Lower lobe of right lung (tissue), 2 donors: ENCODE data around the gene TK2. TPM values are rescaled to one million over a fixed set of nuclear protein-coding genes. Genes with fewer than 3 reads are reported as not detected.

Experiments used
- ATAC-seq, 2 donors: fragments of 200-7000 bp; cut with Tn5 transposase; one replicate each; pipeline ENCODE4 v1.9.1; 2020 to 2022; ENCODE audit warnings: mild to moderate bottlenecking in 2 of 2, moderate library complexity in 2 of 2
- DNase-seq: peaks from one replicate; pipeline ENCODE4 v3.0.0-alpha.2; 2020
- H3K27ac ChIP-seq: fragments of 200-600 bp; one replicate; pipeline ENCODE4 v1.8.0; 2022
- H3K27me3 ChIP-seq: fragments of 200-600 bp; one replicate; pipeline ENCODE4 v1.8.0; 2022; ENCODE audit warnings: low read depth
- H3K36me3 ChIP-seq: fragments of 200-600 bp; one replicate; pipeline ENCODE4 v1.8.0; 2022; ENCODE audit warnings: mild to moderate bottlenecking
- H3K4me1 ChIP-seq: fragments of 200-600 bp; one replicate; pipeline ENCODE4 v1.8.0; 2022
- H3K4me3 ChIP-seq: fragments of 200-600 bp; one replicate; pipeline ENCODE4 v1.8.0; 2022; ENCODE audit warnings: mild to moderate bottlenecking
- H3K9me3 ChIP-seq: fragments of 200-600 bp; one replicate; pipeline ENCODE4 v1.8.0; 2022
- intact Hi-C: fragments of 100-400 bp; cut with DNase I; formaldehyde crosslinking; loops from one replicate; pipeline ENCODE4 v1.11.0; 2022
- total RNA-seq: library from RNA; stranded (reverse); fragmentation: NEBNext Ultra II Directional; extraction: Animal tissue kit (Norgen Biotek cat#: 25700); gene quantifications from one replicate; pipeline ENCODE4 v1.2.1, GENCODE V29; 2021
- TF ChIP-seq, protein P1 (sequence below): fragments of 200-600 bp; IDR thresholded peaks from one replicate; pipeline ENCODE4 v1.8.0; 2022; ENCODE audit warnings: antibody characterized with exemption, mild to moderate bottlenecking
- donor health status: DM: no; HTN: yes; CAD: no; lungs with severe emphysema.

Gene TK2
- total RNA-seq, 1 donor from 2014 or later = 36.2 TPM

DNA sequence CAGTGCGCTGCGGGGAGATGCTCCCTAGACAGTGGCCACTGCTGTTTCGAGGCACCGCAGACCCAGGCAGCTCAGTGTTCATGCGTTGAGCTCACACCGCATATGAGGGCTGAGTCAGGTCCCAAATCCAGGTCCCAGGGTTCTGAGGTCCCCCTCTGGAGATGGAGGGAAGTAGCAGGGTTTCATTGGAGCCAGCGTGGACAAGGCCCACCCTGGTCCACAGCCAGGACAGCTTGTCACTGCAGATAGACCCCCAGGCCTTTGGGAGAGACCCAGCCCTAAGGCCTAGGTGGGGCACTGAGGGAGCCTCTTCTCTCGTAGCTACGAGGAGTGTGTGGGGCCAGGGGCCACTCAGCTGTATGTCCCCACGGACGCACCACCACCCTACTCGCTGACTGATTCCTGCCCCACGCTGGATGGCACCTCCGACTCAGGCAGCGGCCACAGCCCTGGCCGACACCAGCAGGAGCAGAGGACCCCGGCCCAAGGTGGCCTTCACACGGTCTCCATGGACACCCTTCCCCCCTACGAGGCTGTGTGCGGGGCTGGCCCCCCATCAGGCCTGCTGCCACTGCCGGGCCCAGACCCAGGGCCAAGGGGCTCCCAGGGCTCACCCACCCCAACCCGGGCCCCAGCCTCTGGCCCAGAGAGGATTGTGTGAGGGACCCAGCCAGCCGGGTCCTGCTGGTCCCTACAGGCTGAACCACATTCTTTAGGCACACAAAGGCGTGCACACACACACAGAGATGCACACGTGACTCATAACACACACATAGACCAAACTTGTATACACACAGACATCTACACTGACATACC lies 69.4 kb downstream of the TK2 start:
- intact Hi-C loops = loop anchor here (5.0 kb wide), 1 partner anchor 73 kb away; no protein-coding TSS in a partner anchor
- Histone ChIP-seq H3K27ac (no peak overlapping the region), H3K4me3 (no peak overlapping the region), H3K4me1 (peaks cover 14% of the 10 kb centered on the region), H3K9me3 (no peaks in the 10 kb centered on the region), H3K36me3 (no peaks in the 10 kb centered on the region), H3K27me3 (no peaks in the 10 kb centered on the region)
- no peak for DNase-seq
- TF ChIP-seq, protein P1, sequence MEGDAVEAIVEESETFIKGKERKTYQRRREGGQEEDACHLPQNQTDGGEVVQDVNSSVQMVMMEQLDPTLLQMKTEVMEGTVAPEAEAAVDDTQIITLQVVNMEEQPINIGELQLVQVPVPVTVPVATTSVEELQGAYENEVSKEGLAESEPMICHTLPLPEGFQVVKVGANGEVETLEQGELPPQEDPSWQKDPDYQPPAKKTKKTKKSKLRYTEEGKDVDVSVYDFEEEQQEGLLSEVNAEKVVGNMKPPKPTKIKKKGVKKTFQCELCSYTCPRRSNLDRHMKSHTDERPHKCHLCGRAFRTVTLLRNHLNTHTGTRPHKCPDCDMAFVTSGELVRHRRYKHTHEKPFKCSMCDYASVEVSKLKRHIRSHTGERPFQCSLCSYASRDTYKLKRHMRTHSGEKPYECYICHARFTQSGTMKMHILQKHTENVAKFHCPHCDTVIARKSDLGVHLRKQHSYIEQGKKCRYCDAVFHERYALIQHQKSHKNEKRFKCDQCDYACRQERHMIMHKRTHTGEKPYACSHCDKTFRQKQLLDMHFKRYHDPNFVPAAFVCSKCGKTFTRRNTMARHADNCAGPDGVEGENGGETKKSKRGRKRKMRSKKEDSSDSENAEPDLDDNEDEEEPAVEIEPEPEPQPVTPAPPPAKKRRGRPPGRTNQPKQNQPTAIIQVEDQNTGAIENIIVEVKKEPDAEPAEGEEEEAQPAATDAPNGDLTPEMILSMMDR = no peak
- no peak for ATAC-seq

DNA sequence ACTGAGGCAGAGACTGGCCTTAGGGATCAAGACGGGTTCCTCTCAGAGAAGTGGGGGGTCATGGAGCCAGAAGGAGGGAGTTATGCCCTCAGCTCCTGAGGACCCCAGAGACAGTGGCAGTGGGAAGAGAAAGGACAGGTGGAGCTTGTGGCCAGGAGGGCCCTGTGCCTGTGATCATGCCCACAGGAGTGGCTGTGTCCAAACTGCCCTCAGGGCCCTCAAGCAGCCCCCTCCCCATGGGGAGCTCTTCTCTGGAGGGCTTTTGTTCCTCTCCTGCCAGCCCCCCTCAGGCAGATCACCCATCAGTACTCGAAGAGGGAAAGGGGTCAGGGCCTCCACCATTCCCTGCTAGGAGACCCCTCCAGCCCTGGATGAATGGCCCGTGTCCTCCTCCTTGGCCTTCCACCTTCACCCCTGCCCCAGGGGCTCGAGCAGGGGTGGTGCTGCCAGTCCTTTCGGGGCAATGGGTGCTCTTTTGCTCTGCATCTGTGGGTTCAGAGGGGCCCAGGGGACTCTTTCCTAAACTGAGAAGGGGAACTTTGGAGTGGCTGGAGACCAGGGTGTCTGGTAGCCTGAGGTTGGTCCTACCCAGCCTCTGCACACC lies 70.2 kb downstream of the TK2 start:
- ATAC-seq = no peak
- Histone ChIP-seq H3K27me3 (no peaks in the 10 kb centered on the region), H3K9me3 (no peaks in the 10 kb centered on the region), H3K36me3 (no peaks in the 10 kb centered on the region), H3K27ac (no peak overlapping the region), H3K4me1 (peaks cover 19% of the 10 kb centered on the region), H3K4me3 (no peak overlapping the region)
- DNase-seq = no peak
- intact Hi-C loops = loop anchor here (5.0 kb wide), 1 partner anchor 72 kb away; no protein-coding TSS in a partner anchor
- TF ChIP-seq, protein P1 = no peak

DNA sequence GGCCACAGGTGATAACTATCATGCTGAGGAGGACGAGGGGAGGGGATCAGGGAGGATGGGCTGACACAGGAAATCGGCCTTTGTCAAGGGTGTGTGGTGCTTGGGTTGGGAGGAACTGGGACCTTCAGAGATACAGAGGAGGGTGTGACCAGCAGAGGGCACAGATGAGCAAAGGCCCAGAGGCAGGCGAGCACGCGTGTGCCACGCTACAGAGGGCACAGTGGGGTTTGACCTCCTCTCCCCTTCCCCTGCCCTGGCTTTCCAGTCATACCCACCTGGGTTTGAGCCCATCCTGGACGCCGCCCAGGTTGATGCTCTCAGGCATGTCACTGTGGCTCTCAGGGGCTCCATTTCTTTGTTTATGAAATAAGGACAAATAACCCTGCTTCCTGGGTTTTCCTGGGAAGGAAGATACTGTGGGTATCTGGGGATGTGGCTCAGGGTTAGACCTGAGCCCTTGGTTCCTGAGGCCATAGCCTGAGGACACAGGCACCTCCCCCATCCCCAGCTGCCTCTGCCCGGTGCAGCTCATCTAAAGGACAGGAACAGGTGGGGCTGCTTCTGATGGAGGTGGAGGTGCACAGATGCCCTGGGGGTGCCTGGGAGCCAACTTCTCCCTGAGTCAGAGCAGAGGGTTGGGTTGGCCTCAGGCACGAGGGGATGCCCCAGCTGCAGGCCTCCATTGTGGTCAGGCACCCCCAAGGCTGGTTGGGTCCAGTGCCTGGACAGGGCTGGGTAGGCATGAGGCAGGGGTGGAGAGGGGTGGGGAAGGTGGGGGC lies 71.0 kb downstream of the TK2 start:
- H3K36me3 ChIP-seq = no peaks in the 10 kb centered on the region
- H3K4me1 ChIP-seq = peaks cover 20% of the 10 kb centered on the region
- no peaks in the 10 kb centered on the region for H3K27me3 ChIP-seq
- DNase-seq = peak; percentile 85
- no peak overlapping the region for H3K4me3 ChIP-seq
- intact Hi-C loops = no loop called here
- TF ChIP-seq, protein P1 = peak; percentile 75
- H3K27ac ChIP-seq = no peak overlapping the region
- peak; percentile 88 to 89 for ATAC-seq
- no peaks in the 10 kb centered on the region for H3K9me3 ChIP-seq

DNA sequence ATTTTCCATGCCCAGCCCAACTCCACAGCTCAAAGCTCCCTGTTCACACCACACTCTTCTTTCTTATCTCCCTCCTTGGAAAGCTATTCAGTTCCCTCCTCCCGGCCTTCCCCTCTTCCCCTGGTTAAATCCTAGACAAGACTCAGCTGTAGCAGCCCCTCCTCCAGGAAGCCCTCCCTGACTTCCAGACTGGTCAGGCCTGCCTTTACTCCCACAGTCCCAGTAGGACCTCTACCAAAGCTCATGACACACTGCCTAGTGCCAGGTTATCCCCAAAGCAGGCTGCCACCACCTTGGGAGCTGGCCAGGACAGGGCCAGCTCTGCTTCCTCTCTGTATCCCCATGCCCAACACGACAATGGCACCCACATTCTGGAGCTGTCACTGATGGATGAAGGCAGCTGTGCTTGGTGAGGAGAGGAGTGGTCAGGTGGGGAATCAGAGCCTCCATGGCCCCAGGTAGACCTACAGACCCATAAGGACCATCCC lies 72.8 kb downstream of the TK2 start:
- Histone ChIP-seq H3K9me3 (no peaks in the 10 kb centered on the region), H3K27me3 (no peaks in the 10 kb centered on the region), H3K36me3 (no peaks in the 10 kb centered on the region), H3K4me1 (peaks cover 20% of the 10 kb centered on the region), H3K4me3 (no peak overlapping the region), H3K27ac (no peak overlapping the region)
- DNase-seq (no peak), ATAC-seq (no peak)
- intact Hi-C loops = no loop called here
- TF ChIP-seq, protein P1 = no peak

DNA sequence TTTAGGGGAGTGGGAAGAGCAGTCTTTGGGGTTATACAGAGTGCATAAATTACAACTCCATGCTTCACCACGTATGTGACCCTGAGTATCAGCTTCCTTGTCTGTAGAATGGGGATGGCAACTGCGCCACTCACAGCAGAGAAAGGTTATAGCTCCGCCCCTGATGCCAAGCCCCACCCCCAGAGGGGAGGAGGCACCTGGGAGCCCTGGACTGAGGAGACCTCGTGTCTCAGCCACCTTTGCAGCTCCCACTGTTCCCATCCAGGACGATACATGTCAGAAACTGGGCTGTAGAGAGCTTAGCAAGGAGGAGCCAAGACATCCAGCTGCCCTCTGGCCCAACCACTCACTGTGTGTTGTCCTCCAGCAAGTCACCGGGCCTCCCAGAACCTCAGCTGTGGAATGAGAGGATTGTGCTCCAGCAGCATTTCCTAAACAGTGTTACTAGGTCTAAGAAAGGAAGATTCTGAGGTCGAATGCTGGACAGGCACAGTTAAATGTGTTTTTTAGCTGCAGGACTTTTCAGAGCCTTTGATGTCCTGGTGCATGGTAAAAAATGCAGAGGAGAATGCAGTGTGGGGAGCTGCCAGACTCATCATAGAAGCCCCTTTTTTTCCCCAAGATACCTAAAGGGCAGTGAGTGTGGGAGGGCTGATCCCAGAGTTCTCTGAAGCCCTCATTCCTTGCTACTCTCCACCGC lies 73.4 kb downstream of the TK2 start:
- Histone ChIP-seq H3K4me1 (peaks cover 20% of the 10 kb centered on the region), H3K27me3 (no peaks in the 10 kb centered on the region), H3K27ac (no peak overlapping the region), H3K9me3 (no peaks in the 10 kb centered on the region), H3K36me3 (no peaks in the 10 kb centered on the region), H3K4me3 (no peak overlapping the region)
- TF ChIP-seq, protein P1 = no peak
- intact Hi-C loops = no loop called here
- DNase-seq = no peak
- ATAC-seq = no peak
